SK-N-SH (cell line): Measurements from ENCODE around the gene MZT1. TPM values are rescaled to one million over a fixed set of nuclear protein-coding genes. Genes with fewer than 3 reads are reported as not detected.

Source experiments
- CTCF ChIA-PET: fragments of 300-600, 350-600 bp; formaldehyde crosslinking; extraction: SDS; loops from one replicate; lab custom pipeline; 2021; lab: Yijun Ruan, JAX
- POLR2A ChIA-PET: fragments of 350-600 bp; sonication (Branson Sonifier 250); formaldehyde crosslinking; extraction: SDS; loops from one replicate; lab custom pipeline; 2020; ENCODE audit warnings: antibody characterized with exemption, inconsistent platforms; lab: Yijun Ruan, JAX
- DNase-seq: peaks from one replicate; pipeline ENCODE4 v3.0.0; 2012
- H2AFZ ChIP-seq: fragments of 200-600 bp; sonication (generic); 2 replicates; pipeline ENCODE4 v1.8.1; 2016; ENCODE audit warnings: antibody characterized with exemption, mild to moderate bottlenecking, low read depth
- H3F3A ChIP-seq: fragments of 200-600 bp; sonication (generic); replicated peaks from 2 replicates; pipeline ENCODE3; 2016; ENCODE audit warnings: antibody characterized with exemption, mild to moderate bottlenecking; ENCODE audit not compliant: insufficient read depth
- H3K27ac ChIP-seq, 2 experiments: fragments of 200-500 bp in 1 of 2; fragments of 200-600 bp in 1 of 2; sonication (Bioruptor generic) in 1 of 2; sonication (generic), shearing (Covaris generic) in 1 of 2; 2 replicates each; pipeline versions ENCODE4 v1.5.1 to v1.6.1; 2014 to 2016; ENCODE audit warnings: low read depth in 2 of 2, inconsistent platforms in 1 of 2, low read length in 1 of 2, mild to moderate bottlenecking in 1 of 2, mixed read lengths in 1 of 2
- H3K27me3 ChIP-seq: fragments of 200-600 bp; sonication (generic), shearing (Covaris generic); 2 replicates; pipeline ENCODE4 v1.6.1; 2016; ENCODE audit warnings: mixed run types; ENCODE audit not compliant: insufficient read depth
- H3K36me3 ChIP-seq, 2 experiments: fragments of 200-500 bp in 1 of 2; fragments of 200-600 bp in 1 of 2; sonication (Bioruptor generic) in 1 of 2; sonication (generic) in 1 of 2; replicated peaks in 1 of 2; 2 replicates each; pipeline versions ENCODE3 to v1.5.1; 2014 to 2016; ENCODE audit warnings: low read length in 1 of 2, mild to moderate bottlenecking in 1 of 2; ENCODE audit not compliant: insufficient read depth in 2 of 2, control insufficient read depth in 1 of 2
- H3K4me1 ChIP-seq, 2 experiments: fragments of 200-500 bp in 1 of 2; fragments of 200-600 bp in 1 of 2; sonication (Bioruptor generic) in 1 of 2; sonication (generic), shearing (Covaris generic) in 1 of 2; 2 replicates each; pipeline versions ENCODE4 v1.5.1 to v1.6.1; 2014 to 2016; ENCODE audit warnings: low read depth in 1 of 2, low read length in 1 of 2, mixed run types in 1 of 2; ENCODE audit not compliant: insufficient read depth in 2 of 2, control insufficient read depth in 1 of 2
- H3K4me2 ChIP-seq: fragments of 200-600 bp; sonication (generic), shearing (Covaris generic); 2 replicates; pipeline ENCODE4 v1.6.1; 2017; ENCODE audit warnings: mixed run types
- H3K4me3 ChIP-seq, 2 experiments: fragments of 200-500 bp in 1 of 2; fragments of 200-600 bp in 1 of 2; sonication (Bioruptor generic) in 1 of 2; sonication (generic), shearing (Covaris generic) in 1 of 2; 2 replicates each; pipeline versions ENCODE4 v1.5.1 to v1.8.1; 2014 to 2016; ENCODE audit warnings: low read depth in 2 of 2, inconsistent platforms in 1 of 2, low read length in 1 of 2, mild to moderate bottlenecking in 1 of 2, mixed read lengths in 1 of 2, moderate library complexity in 1 of 2
- H3K79me2 ChIP-seq: fragments of 200-600 bp; sonication (generic); 2 replicates; pipeline ENCODE4 v1.8.1; 2017; ENCODE audit warnings: mild to moderate bottlenecking; ENCODE audit not compliant: insufficient read depth
- H3K9ac ChIP-seq: fragments of 200-600 bp; sonication (generic); 2 replicates; pipeline ENCODE4 v1.6.1; 2017; ENCODE audit warnings: mixed run types
- H3K9me2 ChIP-seq: fragments of 200-600 bp; sonication (generic); 2 replicates; pipeline ENCODE4 v1.6.1; 2017; ENCODE audit warnings: mixed run types
- H3K9me3 ChIP-seq: fragments of 200-600 bp; sonication (generic); 2 replicates; pipeline ENCODE4 v1.6.1; 2017; ENCODE audit warnings: mixed run types, mild to moderate bottlenecking, moderate library complexity
- H4K20me1 ChIP-seq: fragments of 200-600 bp; sonication (generic); 2 replicates; pipeline ENCODE4 v1.6.1; 2017; ENCODE audit warnings: mild to moderate bottlenecking, mixed run types; ENCODE audit not compliant: insufficient read depth
- CTCF ChIP-seq: fragments of 200-600 bp; sonication (generic); IDR thresholded peaks from 2 replicates; pipeline ENCODE4 v1.6.1; 2017; ENCODE audit warnings: antibody characterized with exemption, mild to moderate bottlenecking, moderate library complexity
- EP300 ChIP-seq, 2 experiments: IDR thresholded peaks; 2 replicates each; pipeline versions ENCODE4 v1.4.0 to v1.6.1; 2012; ENCODE audit warnings: borderline replicate concordance in 1 of 2, low read depth in 1 of 2, low read length in 1 of 2
- EZH2phosphoT487 ChIP-seq: fragments of 200-600 bp; sonication (generic); IDR thresholded peaks from 2 replicates; pipeline ENCODE4 v1.6.1; 2017; ENCODE audit warnings: low read depth, mixed run types, mild to moderate bottlenecking, antibody characterized with exemption, moderate library complexity, borderline replicate concordance
- FOSL2 ChIP-seq: IDR thresholded peaks from 2 replicates; pipeline ENCODE4 v1.4.0; 2012; ENCODE audit warnings: low read depth, mild to moderate bottlenecking, moderate library complexity, borderline replicate concordance
- GABPA ChIP-seq: IDR thresholded peaks from 2 replicates; pipeline ENCODE4 v1.4.0; 2012; ENCODE audit warnings: low read depth, mild to moderate bottlenecking
- IRF3 ChIP-seq: fragments of 150-350 bp; IDR thresholded peaks from 2 replicates; pipeline ENCODE4 v1.6.1; 2016; ENCODE audit warnings: mild to moderate bottlenecking, low read depth, low read length
- RAD21 ChIP-seq: IDR thresholded peaks from 2 replicates; pipeline ENCODE4 v1.6.1; 2012; ENCODE audit warnings: mild to moderate bottlenecking, low read length
- REST ChIP-seq: IDR thresholded peaks from 2 replicates; pipeline ENCODE4 v1.6.1; 2012; ENCODE audit warnings: mild to moderate bottlenecking, low read depth, low read length, moderate library complexity
- RFX5 ChIP-seq: IDR thresholded peaks from 2 replicates; pipeline ENCODE4 v1.6.1; 2012; ENCODE audit warnings: mild to moderate bottlenecking, improper control_type of control experiment, low read length
- SIN3A ChIP-seq: IDR thresholded peaks from 2 replicates; pipeline ENCODE4 v1.6.1; 2012; ENCODE audit warnings: low read depth, mild to moderate bottlenecking, low read length, moderate library complexity, borderline replicate concordance
- SMC3 ChIP-seq: IDR thresholded peaks from 2 replicates; pipeline ENCODE4 v1.6.1; 2012; ENCODE audit warnings: low read depth, low read length, improper control_type of control experiment
- TAF1 ChIP-seq: IDR thresholded peaks from 2 replicates; pipeline ENCODE4 v1.6.1; 2012; ENCODE audit warnings: low read depth, mild to moderate bottlenecking, low read length, moderate library complexity, borderline replicate concordance
- TEAD4 ChIP-seq: IDR thresholded peaks from 2 replicates; pipeline ENCODE4 v1.4.0; 2012; ENCODE audit warnings: mild to moderate bottlenecking, borderline replicate concordance; ENCODE audit not compliant: insufficient read depth
- USF2 ChIP-seq: fragments of 150-350 bp; IDR thresholded peaks from 2 replicates; pipeline ENCODE4 v1.6.1; 2017; ENCODE audit warnings: antibody characterized with exemption, low read length, low read depth, borderline replicate concordance
- ZBTB33 ChIP-seq: IDR thresholded peaks from 2 replicates; pipeline ENCODE4 v1.4.0; 2012; ENCODE audit warnings: low read depth, borderline replicate concordance
- WGBS: methylation state at CpG from one replicate; pipeline ENCODE4 v1.1.6; 2017; ENCODE audit warnings: low lambda C conversion rate; 5-methylcytosine and 5-hydroxymethylcytosine counted together
- polyA plus RNA-seq, 3 experiments: library from polyadenylated mRNA; depleted of rRNA; stranded (reverse); fragments of >200 nt; gene quantifications; 2 replicates each; pipeline ENCODE4 v1.2.3, GENCODE V29; 2012

Gene MZT1
- polyA plus RNA-seq, 1 of the 3 experiments (the other 2 are of a cell fraction): 8.2 TPM

- Histone ChIP-seq H3K9ac (no peak overlapping the region), H3K9me2 (no peaks in the 10 kb centered on the region), H3K27ac (peak overlapping the region in 1 of 2 experiments; percentile 40; a peak in 1 of 4 replicates), H3K79me2 (peaks cover 46% of the 10 kb centered on the region; the same call in 1 of the 2 replicates), H3K4me1 (no peaks in the 10 kb centered on the region; a peak in 2 of 4 replicates), H3K36me3 (peaks cover 41% of the 10 kb centered on the region in 2 experiments), H3K4me2 (no peak overlapping the region), H3K4me3 (no peak overlapping the region), H4K20me1 (no peaks in the 10 kb centered on the region), H3K9me3 (no peaks in the 10 kb centered on the region), H2AFZ (no peak overlapping the region), H3F3A (no peaks in the 10 kb centered on the region), H3K27me3 (no peaks in the 10 kb centered on the region)
- TF ChIP-seq USF2 (no peak), FOSL2 (no peak), TEAD4 (no peak), RFX5 (no peak), CTCF (no peak), ZBTB33 (no peak), GABPA (no peak), EZH2phosphoT487 (no peak), SIN3A (no peak), TAF1 (no peak), REST (no peak), IRF3 (no peak), RAD21 (no peak), SMC3 (no peak), EP300 (IDR thresholded peaks at IDR 0.05; ENCODE audit: borderline replicate concordance in 1 of 2, low read depth in 1 of 2, low read length in 1 of 2) (no peak)
- CTCF ChIA-PET: no interaction called here
- WGBS: 64% methylated on average over 1 of the region's 1 CpG
- POLR2A ChIA-PET: no interaction called here
- no peak for DNase-seq
Measured at GRCh38 chr13:72740015-72740414, 12.6 kb upstream of the MZT1 start.
